ENCODE results near the gene NAGS.

Gene NAGS

DNA sequence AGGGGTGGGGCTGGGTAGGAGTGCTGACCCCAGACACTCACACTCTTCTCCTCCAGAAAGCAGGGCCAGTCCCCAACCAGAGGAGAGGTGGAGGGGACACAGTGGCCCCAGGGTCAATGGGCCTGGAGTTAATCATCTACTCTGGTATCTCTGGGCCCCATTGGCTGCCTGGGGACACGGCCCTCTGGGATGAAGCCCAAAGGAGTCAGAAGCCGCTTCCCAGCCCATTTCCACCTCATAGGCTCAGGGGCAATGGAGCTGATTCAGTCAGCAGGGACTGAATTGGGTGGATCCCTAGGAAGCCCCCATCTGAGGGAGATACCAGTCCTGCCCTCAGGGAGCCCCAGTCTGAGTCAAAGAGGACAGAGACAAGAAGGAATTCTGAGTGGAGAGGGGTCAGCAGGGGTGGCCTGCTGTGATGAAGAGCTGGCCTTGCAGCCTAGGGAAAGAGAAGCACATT lies 2.9 kb upstream of the NAGS start:
- Histone ChIP-seq H3K27me3 (ENCODE audit: insufficient read depth, low read length, poor library complexity) (no peaks in the 10 kb centered on the region), H4K20me1 (ENCODE audit: insufficient read depth, low read length) (no peaks in the 10 kb centered on the region; the same call in none of the 2 replicates), H3K36me3 (ENCODE audit: insufficient read depth, low read length) (no peaks in the 10 kb centered on the region), H3K9me3 (ENCODE audit: insufficient read depth, low read length, severe bottlenecking) (no peaks in the 10 kb centered on the region), H3K9ac (ENCODE audit: low read depth, low read length) (no peak overlapping the region), H3K4me1 (ENCODE audit: insufficient read depth, low read length) (peaks cover 3% of the 10 kb centered on the region), H3K27ac (ENCODE audit: low read length) (no peak overlapping the region), H3K4me3 (ENCODE audit: low read depth in 1 of 2, low read length in 2 of 2) (no peak overlapping the region), H3K4me2 (ENCODE audit: insufficient read depth, low read length) (no peak overlapping the region), H2AFZ (ENCODE audit: low read depth, low read length) (no peak overlapping the region), H3K79me2 (ENCODE audit: insufficient read depth, low read length) (no peaks in the 10 kb centered on the region)
- no peak for ATAC-seq (ENCODE audit: insufficient read depth, low read depth)
- DNase-seq, result no peak
- TF ChIP-seq, protein P1, sequence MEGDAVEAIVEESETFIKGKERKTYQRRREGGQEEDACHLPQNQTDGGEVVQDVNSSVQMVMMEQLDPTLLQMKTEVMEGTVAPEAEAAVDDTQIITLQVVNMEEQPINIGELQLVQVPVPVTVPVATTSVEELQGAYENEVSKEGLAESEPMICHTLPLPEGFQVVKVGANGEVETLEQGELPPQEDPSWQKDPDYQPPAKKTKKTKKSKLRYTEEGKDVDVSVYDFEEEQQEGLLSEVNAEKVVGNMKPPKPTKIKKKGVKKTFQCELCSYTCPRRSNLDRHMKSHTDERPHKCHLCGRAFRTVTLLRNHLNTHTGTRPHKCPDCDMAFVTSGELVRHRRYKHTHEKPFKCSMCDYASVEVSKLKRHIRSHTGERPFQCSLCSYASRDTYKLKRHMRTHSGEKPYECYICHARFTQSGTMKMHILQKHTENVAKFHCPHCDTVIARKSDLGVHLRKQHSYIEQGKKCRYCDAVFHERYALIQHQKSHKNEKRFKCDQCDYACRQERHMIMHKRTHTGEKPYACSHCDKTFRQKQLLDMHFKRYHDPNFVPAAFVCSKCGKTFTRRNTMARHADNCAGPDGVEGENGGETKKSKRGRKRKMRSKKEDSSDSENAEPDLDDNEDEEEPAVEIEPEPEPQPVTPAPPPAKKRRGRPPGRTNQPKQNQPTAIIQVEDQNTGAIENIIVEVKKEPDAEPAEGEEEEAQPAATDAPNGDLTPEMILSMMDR (IDR thresholded peaks at IDR 0.05; ENCODE audit: borderline replicate concordance, extremely low read depth, low read length, poor library complexity, severe bottlenecking), result no peak
- no peak for TF ChIP-seq EZH2 (IDR thresholded peaks at IDR 0.05; ENCODE audit: borderline replicate concordance, low read depth, low read length, severe bottlenecking)

DNA sequence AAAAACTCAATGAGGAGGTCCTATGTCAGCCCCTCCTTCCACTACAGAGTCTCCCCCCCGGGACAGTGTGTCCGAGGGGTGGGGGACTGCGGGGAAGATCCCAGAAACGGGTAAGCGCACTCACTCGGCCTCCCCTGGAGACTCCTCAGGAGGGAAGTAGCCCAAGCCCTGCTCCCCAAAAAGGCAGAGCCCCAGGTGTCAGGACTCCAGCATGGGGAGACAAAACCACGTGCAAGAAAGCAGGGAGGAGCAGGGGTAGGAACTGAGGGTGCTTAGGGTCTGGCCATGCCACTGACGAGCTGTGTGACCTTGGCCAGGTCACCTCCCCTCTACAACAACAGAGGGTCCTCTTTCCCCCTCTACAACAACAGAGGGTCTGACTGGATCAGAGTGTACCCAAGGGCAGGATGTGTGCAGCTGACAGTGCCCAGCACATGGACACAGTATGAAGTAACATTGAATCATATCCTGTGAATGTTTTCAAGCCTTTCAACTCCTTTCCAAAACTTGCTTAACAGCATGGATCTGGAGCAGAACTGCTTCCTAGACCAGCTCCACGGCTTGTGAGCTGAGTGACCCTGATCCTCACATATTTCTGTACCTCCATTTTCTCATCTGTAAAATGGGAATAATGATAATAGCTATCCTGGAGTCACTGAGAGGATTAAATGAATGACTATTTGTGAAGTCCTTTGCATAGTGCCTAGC lies 2.1 kb upstream of the NAGS start:
- Histone ChIP-seq H3K9me3 (ENCODE audit: insufficient read depth, low read length, severe bottlenecking) (no peaks in the 10 kb centered on the region), H3K4me2 (ENCODE audit: insufficient read depth, low read length) (no peak overlapping the region), H4K20me1 (ENCODE audit: insufficient read depth, low read length) (no peaks in the 10 kb centered on the region; the same call in none of the 2 replicates), H3K27ac (ENCODE audit: low read length) (no peak overlapping the region), H3K4me1 (ENCODE audit: insufficient read depth, low read length) (peaks cover 11% of the 10 kb centered on the region), H3K79me2 (ENCODE audit: insufficient read depth, low read length) (no peaks in the 10 kb centered on the region), H3K9ac (ENCODE audit: low read depth, low read length) (no peak overlapping the region), H3K4me3 (ENCODE audit: low read depth in 1 of 2, low read length in 2 of 2) (no peak overlapping the region), H3K27me3 (ENCODE audit: insufficient read depth, low read length, poor library complexity) (no peaks in the 10 kb centered on the region), H3K36me3 (ENCODE audit: insufficient read depth, low read length) (no peaks in the 10 kb centered on the region), H2AFZ (ENCODE audit: low read depth, low read length) (no peak overlapping the region)
- ATAC-seq (ENCODE audit: insufficient read depth, low read depth) (no peak), DNase-seq (no peak)
- no peak for TF ChIP-seq EZH2 (IDR thresholded peaks at IDR 0.05; ENCODE audit: borderline replicate concordance, low read depth, low read length, severe bottlenecking)
- TF ChIP-seq, protein P1 (IDR thresholded peaks at IDR 0.05; ENCODE audit: borderline replicate concordance, extremely low read depth, low read length, poor library complexity, severe bottlenecking), result no peak

DNA sequence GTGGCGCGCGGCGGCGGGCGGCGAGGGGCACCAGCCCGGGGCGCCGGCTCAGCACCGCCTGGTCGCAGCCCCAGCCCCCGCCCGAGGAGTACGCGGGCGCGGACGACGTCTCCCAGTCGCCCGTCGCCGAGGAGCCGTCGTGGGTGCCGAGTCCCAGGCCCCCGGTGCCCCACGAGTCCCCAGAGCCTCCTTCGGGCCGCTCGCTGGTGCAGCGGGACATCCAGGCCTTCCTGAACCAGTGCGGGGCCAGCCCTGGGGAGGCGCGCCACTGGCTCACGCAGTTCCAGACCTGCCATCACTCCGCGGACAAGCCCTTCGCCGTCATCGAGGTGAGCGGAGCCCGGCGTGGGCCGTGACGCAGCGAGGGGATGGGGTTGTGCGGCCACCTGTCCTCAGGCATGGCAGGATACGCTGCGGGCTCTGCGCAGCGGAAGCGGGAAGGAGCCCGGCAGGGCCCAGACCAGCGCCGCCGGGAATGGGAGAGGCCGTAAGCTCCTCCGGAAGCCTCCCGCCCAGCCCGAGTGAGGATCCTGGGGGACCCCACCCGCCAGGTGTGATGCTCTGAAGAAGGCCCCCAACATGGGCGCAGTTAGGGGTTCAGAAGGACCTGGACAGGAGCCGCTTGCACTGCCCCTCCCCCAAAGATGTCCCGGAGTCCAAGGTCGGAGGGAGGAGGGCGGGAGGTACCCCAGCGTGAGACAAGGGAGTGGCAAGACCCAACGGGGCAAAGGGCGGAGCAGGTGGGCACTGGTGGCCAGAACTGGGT lies 522 bp downstream of the NAGS start:
- no peak for DNase-seq
- Histone ChIP-seq H3K79me2 (ENCODE audit: insufficient read depth, low read length) (no peaks in the 10 kb centered on the region), H4K20me1 (ENCODE audit: insufficient read depth, low read length) (no peaks in the 10 kb centered on the region; the same call in none of the 2 replicates), H3K36me3 (ENCODE audit: insufficient read depth, low read length) (no peaks in the 10 kb centered on the region), H3K9ac (ENCODE audit: low read depth, low read length) (no peak overlapping the region), H3K27ac (ENCODE audit: low read length) (no peak overlapping the region), H3K4me2 (ENCODE audit: insufficient read depth, low read length) (no peak overlapping the region), H3K4me1 (ENCODE audit: insufficient read depth, low read length) (peaks cover 22% of the 10 kb centered on the region), H2AFZ (ENCODE audit: low read depth, low read length) (no peak overlapping the region), H3K27me3 (ENCODE audit: insufficient read depth, low read length, poor library complexity) (no peaks in the 10 kb centered on the region), H3K9me3 (ENCODE audit: insufficient read depth, low read length, severe bottlenecking) (no peaks in the 10 kb centered on the region), H3K4me3 (ENCODE audit: low read depth in 1 of 2, low read length in 2 of 2) (no peak overlapping the region)
- TF ChIP-seq, protein P1 (IDR thresholded peaks at IDR 0.05; ENCODE audit: borderline replicate concordance, extremely low read depth, low read length, poor library complexity, severe bottlenecking), result no peak
- no peak for TF ChIP-seq EZH2 (IDR thresholded peaks at IDR 0.05; ENCODE audit: borderline replicate concordance, low read depth, low read length, severe bottlenecking)
- no peak for ATAC-seq (ENCODE audit: insufficient read depth, low read depth)
